Measurements from ENCODE around the gene LRRN2.

GRCh38 chr1:204673909-204674649, 11.5 kb downstream of the LRRN2 start:
- TF ChIP-seq ETV6 (CRISPR knock-in tag; IDR thresholded peaks at IDR 0.05), result no peak
- no peak for TF ChIP-seq CTCF (IDR thresholded peaks at IDR 0.05)
- TF ChIP-seq MAX (CRISPR knock-in tag; IDR thresholded peaks at IDR 0.05), result no peak
- TF ChIP-seq ZNF281 (CRISPR knock-in tag; IDR thresholded peaks at IDR 0.05), result no peak
- no peak for TF ChIP-seq NR2C2 (CRISPR knock-in tag; IDR thresholded peaks at IDR 0.05)
- TF ChIP-seq NFE2L1 (CRISPR knock-in tag; IDR thresholded peaks at IDR 0.05), result no peak
- TF ChIP-seq USF2 (CRISPR knock-in tag; IDR thresholded peaks at IDR 0.05), result no peak
- TF ChIP-seq ATF3 (CRISPR knock-in tag; conservative IDR thresholded peaks at IDR 0.05), result no peak
- no peak for TF ChIP-seq ZNF671 (CRISPR knock-in tag; IDR thresholded peaks at IDR 0.05)
- TF ChIP-seq NFYB (CRISPR knock-in tag; conservative IDR thresholded peaks at IDR 0.05; ENCODE audit: low read depth), result no peak
- TF ChIP-seq CREB1 (CRISPR knock-in tag; IDR thresholded peaks at IDR 0.05), result no peak

Data from WTC11 (cell line).